H1 (cell line): Measurements from ENCODE around the gene SPSB1. TPM values are rescaled to one million over a fixed set of nuclear protein-coding genes. Genes with fewer than 3 reads are reported as not detected.

Experiments used
- CTCF ChIA-PET: fragments of 300-600 bp; sonication (Branson Sonifier 250); formaldehyde crosslinking; loops from one replicate; lab custom pipeline; 2021; ENCODE audit not compliant: partially characterized antibody; lab: Charles Lee
- POLR2A ChIA-PET: fragments of 300-600 bp; sonication (Branson Sonifier 250); formaldehyde crosslinking; loops from one replicate; lab custom pipeline; 2021; ENCODE audit warnings: inconsistent platforms; ENCODE audit not compliant: partially characterized antibody; lab: Charles Lee
- DNase-seq, 2 experiments: peaks; one replicate each; pipeline versions ENCODE4 v3.0.0 to v3.0.0-alpha.2; 2010 to 2022; ENCODE audit warnings: low spot score in 2 of 2, low read depth in 1 of 2, mixed read lengths in 1 of 2
- FAIRE-seq: peaks from 2 replicates; lab custom pipeline; 2011; peaks lifted over from hg19 to GRCh38; lab: Jason Lieb, UNC
- H2AFZ ChIP-seq: 2 replicates; pipeline ENCODE4 v1.8.1; 2012; ENCODE audit warnings: low read length, inconsistent platforms
- H2AK5ac ChIP-seq: 2 replicates; pipeline ENCODE4 v1.6.1; 2013; ENCODE audit warnings: low read depth, low read length
- H2BK120ac ChIP-seq: replicated peaks from 2 replicates; pipeline ENCODE3; 2013; ENCODE audit warnings: low read depth, low read length, inconsistent platforms
- H2BK12ac ChIP-seq: 2 replicates; pipeline ENCODE4 v1.6.1; 2013; ENCODE audit warnings: low read depth, low read length
- H2BK15ac ChIP-seq: 2 replicates; pipeline ENCODE4 v1.6.1; 2013; ENCODE audit warnings: low read length
- H2BK20ac ChIP-seq: 2 replicates; pipeline ENCODE4 v1.6.1; 2013; ENCODE audit warnings: low read length
- H2BK5ac ChIP-seq: 2 replicates; pipeline ENCODE4 v1.6.1; 2013; ENCODE audit warnings: low read depth, low read length
- H3K14ac ChIP-seq: 2 replicates; pipeline ENCODE4 v1.6.1; 2013; ENCODE audit warnings: inconsistent platforms; ENCODE audit not compliant: insufficient read length
- H3K18ac ChIP-seq: 2 replicates; pipeline ENCODE4 v1.6.1; 2013; ENCODE audit warnings: low read length; ENCODE audit errors: extremely low read depth
- H3K23ac ChIP-seq: 2 replicates; pipeline ENCODE4 v1.6.1; 2013; ENCODE audit warnings: inconsistent platforms; ENCODE audit not compliant: insufficient read length
- H3K23me2 ChIP-seq: 2 replicates; pipeline ENCODE4 v1.6.1; 2013; ENCODE audit warnings: low read depth, low read length
- H3K27ac ChIP-seq: 2 replicates; pipeline ENCODE4 v1.6.1; 2011; ENCODE audit warnings: low read depth, low read length, inconsistent platforms
- H3K27me3 ChIP-seq, 4 experiments: replicated peaks in 1 of 4; 1 replicate in 1 of 4; 2 replicates in 3 of 4; pipeline versions ENCODE4 v1.6.1 to v1.8.1; 2011 to 2013; ENCODE audit warnings: low read length in 3 of 4, mild to moderate bottlenecking in 3 of 4, inconsistent platforms in 2 of 4, mixed read lengths in 2 of 4, moderate library complexity in 1 of 4; ENCODE audit not compliant: control insufficient read depth in 3 of 4, insufficient read depth in 3 of 4; ENCODE audit errors: extremely low read depth in 1 of 4
- H3K36me3 ChIP-seq, 4 experiments: 2 replicates each; pipeline versions ENCODE4 v1.6.1 to v1.8.1; 2011 to 2013; ENCODE audit warnings: mild to moderate bottlenecking in 4 of 4, low read length in 3 of 4, moderate library complexity in 2 of 4, control low read depth in 1 of 4, inconsistent platforms in 1 of 4; ENCODE audit not compliant: insufficient read depth in 4 of 4, control insufficient read depth in 2 of 4
- H3K4ac ChIP-seq: replicated peaks from 2 replicates; pipeline ENCODE3; 2013; ENCODE audit warnings: low read length, low read depth, mixed read lengths, inconsistent platforms; ENCODE audit not compliant: insufficient read length
- H3K4me1 ChIP-seq, 4 experiments: replicated peaks in 1 of 4; 1 replicate in 1 of 4; 2 replicates in 3 of 4; pipeline versions ENCODE4 v1.6.1 to v1.8.1; 2011 to 2013; ENCODE audit warnings: low read length in 3 of 4, inconsistent platforms in 2 of 4, mixed read lengths in 1 of 4; ENCODE audit not compliant: insufficient read depth in 4 of 4, control insufficient read depth in 3 of 4
- H3K4me2 ChIP-seq, 2 experiments: 2 replicates each; pipeline versions ENCODE4 v1.6.1 to v1.8.1; 2011 to 2013; ENCODE audit warnings: low read depth in 2 of 2, low read length in 2 of 2, control low read depth in 1 of 2, inconsistent platforms in 1 of 2, mild to moderate bottlenecking in 1 of 2; ENCODE audit not compliant: insufficient read depth in 1 of 2
- H3K4me3 ChIP-seq, 4 experiments: fragments of 200-600, 300-600 bp in 1 of 4; sonication (generic), shearing (Covaris generic), sonication (Bioruptor Twin) in 1 of 4; 2 replicates each; pipeline versions ENCODE4 v1.5.1 to v1.8.1; 2011 to 2016; ENCODE audit warnings: low read length in 4 of 4, low read depth in 3 of 4, control low read depth in 2 of 4, inconsistent platforms in 2 of 4, mild to moderate bottlenecking in 2 of 4, mixed read lengths in 1 of 4, moderate library complexity in 1 of 4; ENCODE audit not compliant: insufficient read depth in 2 of 4; ENCODE audit errors: extremely low read depth in 1 of 4
- H3K56ac ChIP-seq: replicated peaks from 2 replicates; pipeline ENCODE3; 2013; ENCODE audit warnings: low read depth, mild to moderate bottlenecking, mixed read lengths, low read length, inconsistent platforms; ENCODE audit not compliant: insufficient read length
- H3K79me1 ChIP-seq: 2 replicates; pipeline ENCODE4 v1.6.1; 2013; ENCODE audit warnings: low read depth, low read length, control low read depth
- H3K79me2 ChIP-seq, 2 experiments: 2 replicates each; pipeline versions ENCODE4 v1.6.1 to v1.8.1; 2012 to 2013; ENCODE audit warnings: low read length in 2 of 2, mild to moderate bottlenecking in 2 of 2, inconsistent platforms in 1 of 2; ENCODE audit not compliant: insufficient read depth in 2 of 2, control insufficient read depth in 1 of 2
- H3K9ac ChIP-seq, 4 experiments: replicated peaks in 1 of 4; 1 replicate in 1 of 4; 2 replicates in 3 of 4; pipeline versions ENCODE4 v1.6.1 to v1.8.1; 2011 to 2013; ENCODE audit warnings: low read depth in 3 of 4, low read length in 3 of 4, control low read depth in 2 of 4, mild to moderate bottlenecking in 2 of 4, moderate library complexity in 2 of 4, inconsistent platforms in 1 of 4; ENCODE audit errors: extremely low read depth in 1 of 4
- H3K9me3 ChIP-seq, 2 experiments: 2 replicates each; pipeline versions ENCODE4 v1.6.1 to v1.8.1; 2012 to 2013; ENCODE audit warnings: mild to moderate bottlenecking in 2 of 2, moderate library complexity in 2 of 2, control low read depth in 1 of 2, inconsistent platforms in 1 of 2, low read depth in 1 of 2, low read length in 1 of 2, mixed read lengths in 1 of 2; ENCODE audit not compliant: insufficient read depth in 2 of 2
- H4K20me1 ChIP-seq, 2 experiments: replicated peaks in 1 of 2; 2 replicates each; pipeline versions ENCODE3 to v1.8.1; 2011 to 2013; ENCODE audit warnings: inconsistent platforms in 2 of 2, low read length in 2 of 2, mild to moderate bottlenecking in 1 of 2; ENCODE audit not compliant: insufficient read depth in 2 of 2, control insufficient read depth in 1 of 2
- H4K5ac ChIP-seq: 2 replicates; pipeline ENCODE4 v1.6.1; 2013; ENCODE audit warnings: low read length, low read depth, mixed read lengths, inconsistent platforms; ENCODE audit not compliant: insufficient read length
- H4K8ac ChIP-seq: 2 replicates; pipeline ENCODE4 v1.8.0; 2013; ENCODE audit warnings: mild to moderate bottlenecking, moderate library complexity, low read length, inconsistent platforms; ENCODE audit not compliant: insufficient read depth; ENCODE audit errors: extremely low read depth
- H4K91ac ChIP-seq: replicated peaks from 2 replicates; pipeline ENCODE3; 2013; ENCODE audit warnings: low read length, mixed read lengths, inconsistent platforms; ENCODE audit not compliant: insufficient read length
- FOSL1 ChIP-seq: IDR thresholded peaks from 2 replicates; pipeline ENCODE4 v1.6.1; 2011; ENCODE audit warnings: mild to moderate bottlenecking, low read depth, low read length, moderate library complexity; ENCODE audit not compliant: insufficient read depth
- MAFK ChIP-seq: IDR thresholded peaks from 2 replicates; pipeline ENCODE4 v1.6.1; 2012; ENCODE audit warnings: low read depth, mild to moderate bottlenecking, improper control_type of control experiment, low read length
- NRF1 ChIP-seq: IDR thresholded peaks from 2 replicates; pipeline ENCODE4 v1.6.1; 2011; ENCODE audit warnings: mild to moderate bottlenecking, low read depth, low read length, improper control_type of control experiment
- SUZ12 ChIP-seq: fragments of 200-600 bp; sonication (generic); IDR thresholded peaks from 2 replicates; pipeline ENCODE4 v1.6.1; 2012; ENCODE audit warnings: mild to moderate bottlenecking, inconsistent platforms, low read length, moderate library complexity, mixed read lengths
- TBP ChIP-seq: IDR thresholded peaks from 2 replicates; pipeline ENCODE4 v1.6.1; 2011; ENCODE audit warnings: low read depth, low read length, improper control_type of control experiment
- ZNF274 ChIP-seq: IDR thresholded peaks from 2 replicates; pipeline ENCODE4 v1.7.0; 2012; ENCODE audit warnings: low read length, borderline replicate concordance; ENCODE audit errors: extremely low read depth
- WGBS, 2 experiments: shearing (Covaris generic) in 1 of 2; methylation state at CpG; one replicate each; pipeline versions ENCODE4 v1.1.6 to v1.1.7; 2013 to 2015; ENCODE audit warnings: low lambda C conversion rate in 2 of 2, mixed read lengths in 2 of 2, inconsistent platforms in 1 of 2, low coverage in 1 of 2, missing lambda C conversion rate in 1 of 2; ENCODE audit not compliant: insufficient replicate concordance in 2 of 2, insufficient coverage in 1 of 2, insufficient read length in 1 of 2; ENCODE audit errors: extremely low coverage in 1 of 2, missing lambda C conversion rate in 1 of 2; 5-methylcytosine and 5-hydroxymethylcytosine counted together
- polyA plus RNA-seq, 7 experiments: library from polyadenylated mRNA; depleted of rRNA in 3 of 7; stranded (reverse) in 5 of 7; unstranded in 2 of 7; fragments of >200 nt in 5 of 7; fragments of 200-250 nt in 2 of 7; gene quantifications; 1 replicate in 5 of 7; 2 replicates in 1 of 7; 4 replicates in 1 of 7; pipeline versions ENCODE4 v1.2.1 to v1.2.3, GENCODE V29; 2011 to 2013; ENCODE audit warnings: missing spikeins in 2 of 7, mixed read lengths in 2 of 7
- total RNA-seq: library from RNA; stranded (reverse); fragmentation: NEBNext Ultra II Directional; extraction: Animal tissue kit (Norgen Biotek cat#: 25700); gene quantifications from 2 replicates; pipeline ENCODE4 v1.2.1, GENCODE V29; 2021
- TF ChIP-seq, protein P1 (sequence below): IDR thresholded peaks from 2 replicates; pipeline ENCODE4 v1.6.1; 2011; ENCODE audit warnings: low read length, improper control_type of control experiment

The SPSB1 gene
- total and polyA plus RNA-seq, 2 of the 8 experiments (the other 6 are each of a cell fraction or from before 2014, with no cell fraction given), result 5.3 to 6.4 TPM

DNA sequence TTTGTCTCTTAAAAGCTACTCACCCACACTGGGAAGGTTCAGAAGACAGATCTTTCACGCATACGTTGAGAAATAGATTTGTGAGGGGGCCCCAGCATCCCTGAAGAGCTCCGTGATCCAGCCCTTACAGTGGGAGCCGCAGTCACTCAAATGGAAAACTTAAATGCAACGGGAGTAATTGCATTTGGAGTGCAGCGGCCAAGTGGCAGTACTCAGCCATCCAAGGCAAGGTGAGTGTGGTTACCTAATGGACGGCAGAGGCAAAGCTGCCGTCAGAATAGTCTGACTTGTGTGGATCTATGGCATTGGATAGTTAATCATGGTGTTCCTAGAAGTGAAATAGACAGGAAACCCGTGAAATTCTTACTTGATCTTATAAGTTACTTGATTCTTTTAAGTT is 5.1 kb downstream of the SPSB1 start:
- H3K4me3 ChIP-seq, result no peak overlapping the region
- DNase-seq, result no peak
- H3K4me1 ChIP-seq, result peaks cover 0 to 6% (median 4%) of the 10 kb centered on the region in 4 experiments; a peak in 3 of 7 replicates
- H3K14ac ChIP-seq, result no peak overlapping the region
- H2BK12ac ChIP-seq, result no peak overlapping the region
- H3K79me2 ChIP-seq, result no peaks in the 10 kb centered on the region; a peak in 2 of 4 replicates
- H4K8ac ChIP-seq, result no peak overlapping the region
- no peak overlapping the region for H3K9ac ChIP-seq
- H3K23me2 ChIP-seq, result peaks cover 6% of the 10 kb centered on the region
- H4K91ac ChIP-seq, result no peak overlapping the region
- no peak overlapping the region for H2BK15ac ChIP-seq
- H2BK20ac ChIP-seq, result no peak overlapping the region
- FAIRE-seq, result no peak
- H2BK120ac ChIP-seq, result no peak overlapping the region
- no peaks in the 10 kb centered on the region for H3K9me3 ChIP-seq
- no peak overlapping the region for H2AFZ ChIP-seq
- no peak overlapping the region for H3K56ac ChIP-seq
- H3K36me3 ChIP-seq, result no peaks in the 10 kb centered on the region
- WGBS, 2 experiments, result 81% methylated on average over 9 of the region's 9 CpGs; no CpG with 5 or more reads in 1 of the 2 experiments
- no peak overlapping the region for H3K18ac ChIP-seq
- POLR2A ChIA-PET, result no interaction called here
- H3K4ac ChIP-seq, result no peak overlapping the region
- peaks cover 0 to 11% (median 9%) of the 10 kb centered on the region in 4 experiments; a peak in 6 of 7 replicates for H3K27me3 ChIP-seq
- TF ChIP-seq ZNF274, result no peak
- TF ChIP-seq SUZ12, result no peak
- no peak for TF ChIP-seq TBP
- no peak for TF ChIP-seq FOSL1
- TF ChIP-seq NRF1, result no peak
- TF ChIP-seq, protein P1, sequence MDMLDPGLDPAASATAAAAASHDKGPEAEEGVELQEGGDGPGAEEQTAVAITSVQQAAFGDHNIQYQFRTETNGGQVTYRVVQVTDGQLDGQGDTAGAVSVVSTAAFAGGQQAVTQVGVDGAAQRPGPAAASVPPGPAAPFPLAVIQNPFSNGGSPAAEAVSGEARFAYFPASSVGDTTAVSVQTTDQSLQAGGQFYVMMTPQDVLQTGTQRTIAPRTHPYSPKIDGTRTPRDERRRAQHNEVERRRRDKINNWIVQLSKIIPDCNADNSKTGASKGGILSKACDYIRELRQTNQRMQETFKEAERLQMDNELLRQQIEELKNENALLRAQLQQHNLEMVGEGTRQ, result no peak
- no peak for TF ChIP-seq MAFK
- CTCF ChIA-PET, result interaction anchor here (0.6 to 1.3 kb wide), 7 partner anchors 11 to 193 kb away, joined by 3 to 6 read pairs (median 3); no protein-coding TSS in a partner anchor
- H3K4me2 ChIP-seq, result no peak overlapping the region
- H2BK5ac ChIP-seq, result no peak overlapping the region
- peaks cover 11% of the 10 kb centered on the region for H3K79me1 ChIP-seq
- H3K27ac ChIP-seq, result no peak overlapping the region
- H4K20me1 ChIP-seq, result peaks cover 0 to 22% of the 10 kb centered on the region in 2 experiments
- no peak overlapping the region for H3K23ac ChIP-seq
- H4K5ac ChIP-seq, result no peak overlapping the region
- H2AK5ac ChIP-seq, result no peak overlapping the region
